ENCODE results near the gene DSC1. TPM values are rescaled to one million over a fixed set of nuclear protein-coding genes. Genes with fewer than 3 reads are reported as not detected.

Gene DSC1
- total and polyA plus RNA-seq, 2 experiments from 2014 or later: not detected

DNA sequence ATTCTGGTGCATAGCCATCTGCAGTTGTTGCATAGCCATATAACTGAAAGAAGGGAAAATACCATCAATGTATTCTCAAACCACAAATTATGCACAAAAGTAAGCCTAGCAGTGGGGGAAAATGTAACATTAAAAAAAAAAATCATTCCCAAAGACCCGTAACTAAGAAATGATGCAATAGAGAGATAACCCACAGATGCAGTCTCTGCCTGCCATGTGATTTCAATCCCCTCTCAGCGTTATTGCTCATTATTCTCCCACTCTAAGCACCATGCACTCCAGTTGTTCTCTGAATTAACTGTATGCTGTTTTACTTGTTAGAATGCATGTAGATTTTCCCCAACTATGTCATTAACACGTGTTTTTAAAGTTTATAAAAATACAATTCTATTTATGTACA is 14.1 kb downstream of the DSC1 start:
- H3K36me3 ChIP-seq (ENCODE audit: insufficient read depth): no peaks in the 10 kb centered on the region
- Mint-ChIP-seq H3K4me1 (no peaks in the 10 kb centered on the region), H3K4me3 (no peak overlapping the region), H3K9me3 (no peaks in the 10 kb centered on the region; the same call in 2 of the 3 replicates), H3K27me3 (ENCODE audit: insufficient read depth, low read depth, poor library complexity) (no peaks in the 10 kb centered on the region), H3K27ac (no peak overlapping the region), H3K36me3 (ENCODE audit: low read depth) (no peaks in the 10 kb centered on the region)
- no peaks in the 10 kb centered on the region for H3K79me2 ChIP-seq (replicated peaks; ENCODE audit: insufficient read depth)
- no peak overlapping the region for H3K4me2 ChIP-seq
- no peak for ATAC-seq
- no peak overlapping the region for H3K4me3 ChIP-seq
- no peaks in the 10 kb centered on the region for H3F3A ChIP-seq (replicated peaks; ENCODE audit: low read depth)
- no peaks in the 10 kb centered on the region for H3K4me1 ChIP-seq (ENCODE audit: insufficient read depth)
- no peak overlapping the region for H3K27ac ChIP-seq (ENCODE audit: low read depth)
- no peaks in the 10 kb centered on the region for H4K20me1 ChIP-seq (replicated peaks; ENCODE audit: insufficient read depth)
- no peak overlapping the region for H2AFZ ChIP-seq
- H3K27me3 ChIP-seq (ENCODE audit: insufficient read depth): no peaks in the 10 kb centered on the region
- no peak for TF ChIP-seq EZH2 (IDR thresholded peaks at IDR 0.05; ENCODE audit: low read depth, unreplicated experiment)
- no peak for TF ChIP-seq ZNF462 (CRISPR knock-in tag; IDR thresholded peaks at IDR 0.05)
- TF ChIP-seq STAT1 (IDR thresholded peaks at IDR 0.05; ENCODE audit: unreplicated experiment): no peak
- no peak for TF ChIP-seq JUNB (IDR thresholded peaks at IDR 0.05; ENCODE audit: unreplicated experiment)
- TF ChIP-seq ZNF331 (CRISPR knock-in tag; IDR thresholded peaks at IDR 0.05; ENCODE audit: low read depth): no peak
- TF ChIP-seq, protein P1, sequence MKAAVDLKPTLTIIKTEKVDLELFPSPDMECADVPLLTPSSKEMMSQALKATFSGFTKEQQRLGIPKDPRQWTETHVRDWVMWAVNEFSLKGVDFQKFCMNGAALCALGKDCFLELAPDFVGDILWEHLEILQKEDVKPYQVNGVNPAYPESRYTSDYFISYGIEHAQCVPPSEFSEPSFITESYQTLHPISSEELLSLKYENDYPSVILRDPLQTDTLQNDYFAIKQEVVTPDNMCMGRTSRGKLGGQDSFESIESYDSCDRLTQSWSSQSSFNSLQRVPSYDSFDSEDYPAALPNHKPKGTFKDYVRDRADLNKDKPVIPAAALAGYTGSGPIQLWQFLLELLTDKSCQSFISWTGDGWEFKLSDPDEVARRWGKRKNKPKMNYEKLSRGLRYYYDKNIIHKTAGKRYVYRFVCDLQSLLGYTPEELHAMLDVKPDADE (IDR thresholded peaks at IDR 0.05): no peak
- TF ChIP-seq CREB1 (CRISPR knock-in tag; IDR thresholded peaks at IDR 0.05; ENCODE audit: low read depth): no peak
- no peak for TF ChIP-seq POLR2AphosphoS5 (IDR thresholded peaks at IDR 0.05; ENCODE audit: low read depth)
- TF ChIP-seq, protein P2, sequence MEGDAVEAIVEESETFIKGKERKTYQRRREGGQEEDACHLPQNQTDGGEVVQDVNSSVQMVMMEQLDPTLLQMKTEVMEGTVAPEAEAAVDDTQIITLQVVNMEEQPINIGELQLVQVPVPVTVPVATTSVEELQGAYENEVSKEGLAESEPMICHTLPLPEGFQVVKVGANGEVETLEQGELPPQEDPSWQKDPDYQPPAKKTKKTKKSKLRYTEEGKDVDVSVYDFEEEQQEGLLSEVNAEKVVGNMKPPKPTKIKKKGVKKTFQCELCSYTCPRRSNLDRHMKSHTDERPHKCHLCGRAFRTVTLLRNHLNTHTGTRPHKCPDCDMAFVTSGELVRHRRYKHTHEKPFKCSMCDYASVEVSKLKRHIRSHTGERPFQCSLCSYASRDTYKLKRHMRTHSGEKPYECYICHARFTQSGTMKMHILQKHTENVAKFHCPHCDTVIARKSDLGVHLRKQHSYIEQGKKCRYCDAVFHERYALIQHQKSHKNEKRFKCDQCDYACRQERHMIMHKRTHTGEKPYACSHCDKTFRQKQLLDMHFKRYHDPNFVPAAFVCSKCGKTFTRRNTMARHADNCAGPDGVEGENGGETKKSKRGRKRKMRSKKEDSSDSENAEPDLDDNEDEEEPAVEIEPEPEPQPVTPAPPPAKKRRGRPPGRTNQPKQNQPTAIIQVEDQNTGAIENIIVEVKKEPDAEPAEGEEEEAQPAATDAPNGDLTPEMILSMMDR (conservative IDR thresholded peaks at IDR 0.05; ENCODE audit: low read depth in 2 of 2): no peak
- no peak for TF ChIP-seq EZH2phosphoT487 (IDR thresholded peaks at IDR 0.05; ENCODE audit: unreplicated experiment)
- no peak for TF ChIP-seq ZNF114 (CRISPR knock-in tag; IDR thresholded peaks at IDR 0.05)
- TF ChIP-seq NANOG (IDR thresholded peaks at IDR 0.05; ENCODE audit: borderline replicate concordance): no peak
- no peak for TF ChIP-seq REST (IDR thresholded peaks at IDR 0.05; ENCODE audit: unreplicated experiment)
- DNase-seq (ENCODE audit: low spot score): no peak
- no peaks in the 10 kb centered on the region for H3K9me2 ChIP-seq (ENCODE audit: insufficient read depth)
